ENCODE measurements around the gene LINS1.

- TF ChIP-seq, protein P1, sequence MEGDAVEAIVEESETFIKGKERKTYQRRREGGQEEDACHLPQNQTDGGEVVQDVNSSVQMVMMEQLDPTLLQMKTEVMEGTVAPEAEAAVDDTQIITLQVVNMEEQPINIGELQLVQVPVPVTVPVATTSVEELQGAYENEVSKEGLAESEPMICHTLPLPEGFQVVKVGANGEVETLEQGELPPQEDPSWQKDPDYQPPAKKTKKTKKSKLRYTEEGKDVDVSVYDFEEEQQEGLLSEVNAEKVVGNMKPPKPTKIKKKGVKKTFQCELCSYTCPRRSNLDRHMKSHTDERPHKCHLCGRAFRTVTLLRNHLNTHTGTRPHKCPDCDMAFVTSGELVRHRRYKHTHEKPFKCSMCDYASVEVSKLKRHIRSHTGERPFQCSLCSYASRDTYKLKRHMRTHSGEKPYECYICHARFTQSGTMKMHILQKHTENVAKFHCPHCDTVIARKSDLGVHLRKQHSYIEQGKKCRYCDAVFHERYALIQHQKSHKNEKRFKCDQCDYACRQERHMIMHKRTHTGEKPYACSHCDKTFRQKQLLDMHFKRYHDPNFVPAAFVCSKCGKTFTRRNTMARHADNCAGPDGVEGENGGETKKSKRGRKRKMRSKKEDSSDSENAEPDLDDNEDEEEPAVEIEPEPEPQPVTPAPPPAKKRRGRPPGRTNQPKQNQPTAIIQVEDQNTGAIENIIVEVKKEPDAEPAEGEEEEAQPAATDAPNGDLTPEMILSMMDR (conservative IDR thresholded peaks at IDR 0.05; ENCODE audit: low read depth in 2 of 2) = 0 out of 4 replicates have a peak, but pooled peaks of 1 of the 2 experiments have one; percentile 17
- TF ChIP-seq EZH2phosphoT487 (IDR thresholded peaks at IDR 0.05; ENCODE audit: unreplicated experiment) (no peak), CREB1 (CRISPR knock-in tag; IDR thresholded peaks at IDR 0.05; ENCODE audit: low read depth) (no peak)
Measured at GRCh38 chr15:100526027-100526481, 75.9 kb downstream of the LINS1 start.
